ENCODE measurements around the gene NUP85.
A peak's percentile ranks its signal among the peaks of the same experiment; 100 is the strongest.
"Not testable (repeated sequence)": the region's sequence is repeated elsewhere in the genome, so short reads cannot be mapped to it uniquely, and the experiment has no call there.

NUP85 gene

GRCh38 chr17:75205037-75205792 lies at the start of gene NUP85:
Gene NUP85, plus strand, starts transcription at chr17:75205679. Its CDS starts 83 bp downstream, at chr17:75205762.
- peak; percentile 84 for DNase-seq (ENCODE audit: low read depth)

GRCh38 chr17:75158480-75158879 lies 47.0 kb upstream of the NUP85 start:
- not testable (repeated sequence) for DNase-seq (ENCODE audit: low read depth)

GRCh38 chr17:75159196-75160031 lies 46.1 kb upstream of the NUP85 start:
- DNase-seq (ENCODE audit: low read depth), result no peak

GRCh38 chr17:75160211-75160610 lies 45.3 kb upstream of the NUP85 start:
- DNase-seq (ENCODE audit: low read depth), result no peak

- no peak for DNase-seq (ENCODE audit: low read depth)
Observed at GRCh38 chr17:75163074-75163473, 42.4 kb upstream of the NUP85 start.

GRCh38 chr17:75164606-75165005 lies 40.9 kb upstream of the NUP85 start:
- not testable (repeated sequence) for DNase-seq (ENCODE audit: low read depth)

GRCh38 chr17:75168998-75169397 lies 36.5 kb upstream of the NUP85 start:
- DNase-seq (ENCODE audit: low read depth), result no peak

- no peak for DNase-seq (ENCODE audit: low read depth)
Observed at GRCh38 chr17:75173526-75173925, 32.0 kb upstream of the NUP85 start.

GRCh38 chr17:75174996-75175395 lies 30.5 kb upstream of the NUP85 start:
- DNase-seq (ENCODE audit: low read depth), result no peak

GRCh38 chr17:75176625-75177024 lies 28.9 kb upstream of the NUP85 start:
- no peak for DNase-seq (ENCODE audit: low read depth)

- DNase-seq (ENCODE audit: low read depth), result no peak
Observed at GRCh38 chr17:75178453-75178852, 27.0 kb upstream of the NUP85 start.

GRCh38 chr17:75181110-75181509 lies 24.4 kb upstream of the NUP85 start:
- no peak for DNase-seq (ENCODE audit: low read depth)

- DNase-seq (ENCODE audit: low read depth), result no peak
Observed at GRCh38 chr17:75181608-75182318, 23.7 kb upstream of the NUP85 start.

- no peak for DNase-seq (ENCODE audit: low read depth)
Observed at GRCh38 chr17:75182319-75182568, 23.2 kb upstream of the NUP85 start.

GRCh38 chr17:75182569-75183436 lies 22.7 kb upstream of the NUP85 start, which contains the start of gene SUMO2:
Gene SUMO2, minus strand, starts transcription at chr17:75182959. Its CDS starts 125 bp downstream, at chr17:75182834.
- DNase-seq (ENCODE audit: low read depth), result peak; percentile 87

GRCh38 chr17:75183999-75184884 lies 21.2 kb upstream of the NUP85 start:
- no peak for DNase-seq (ENCODE audit: low read depth)

GRCh38 chr17:75188614-75189013 lies 16.9 kb upstream of the NUP85 start:
- DNase-seq (ENCODE audit: low read depth), result no peak

- DNase-seq (ENCODE audit: low read depth), result no peak
Observed at GRCh38 chr17:75191584-75191983, 13.9 kb upstream of the NUP85 start.

- no peak for DNase-seq (ENCODE audit: low read depth)
Observed at GRCh38 chr17:75194879-75195278, 10.6 kb upstream of the NUP85 start.

- no peak for DNase-seq (ENCODE audit: low read depth)
Observed at GRCh38 chr17:75199886-75200618, 5.4 kb upstream of the NUP85 start.

All from stimulated activated CD8-positive, alpha-beta memory T cell treated with anti-CD3 and anti-CD28 coated beads, Interleukin-7, amount 100 ng/mL, for 24 hours (primary cell).